ENCODE data around the gene SLC35F2. TPM values are rescaled to one million over a fixed set of nuclear protein-coding genes. Genes with fewer than 3 reads are reported as not detected.

SLC35F2 gene
- total and polyA plus RNA-seq, 2 of the 8 experiments (the other 6 are each of a cell fraction or from before 2014, with no cell fraction given) = 15.1 to 29.7 TPM

- TF ChIP-seq RNF2 (IDR thresholded peaks at IDR 0.05; ENCODE audit: borderline replicate concordance, low read depth, low read length, missing control alignments, poor library complexity, severe bottlenecking) (no peak), TAF1 (IDR thresholded peaks at IDR 0.05; ENCODE audit: low read depth, low read length) (no peak), POLR2A (IDR thresholded peaks at IDR 0.05; ENCODE audit: control extremely low read depth in 1 of 2, low read depth in 2 of 2, low read length in 2 of 2) (no peak)
- Histone ChIP-seq H2AK5ac (ENCODE audit: low read depth, low read length) (no peak overlapping the region), H4K8ac (ENCODE audit: extremely low read depth, insufficient read depth, low read length) (no peak overlapping the region), H3K4me3 (ENCODE audit: extremely low read depth in 1 of 4, insufficient read depth in 2 of 4, low read depth in 3 of 4, low read length in 4 of 4) (no peak overlapping the region), H3K27me3 (replicated peaks in 1 of 4; ENCODE audit: control insufficient read depth in 3 of 4, extremely low read depth in 1 of 4, insufficient read depth in 3 of 4, low read length in 3 of 4) (no peaks in the 10 kb centered on the region), H2BK15ac (ENCODE audit: low read length) (no peak overlapping the region), H3K56ac (replicated peaks; ENCODE audit: insufficient read length, low read depth, low read length) (no peak overlapping the region), H4K91ac (replicated peaks; ENCODE audit: insufficient read length, low read length) (no peak overlapping the region), H3K23me2 (ENCODE audit: low read depth, low read length) (no peaks in the 10 kb centered on the region), H3K23ac (ENCODE audit: insufficient read length) (no peak overlapping the region), H2BK12ac (ENCODE audit: low read depth, low read length) (no peak overlapping the region), H2AFZ (ENCODE audit: low read length) (no peak overlapping the region), H3K36me3 (ENCODE audit: control insufficient read depth in 2 of 4, insufficient read depth in 4 of 4, low read length in 3 of 4) (no peaks in the 10 kb centered on the region; a peak in 1 of 8 replicates), H3K27ac (ENCODE audit: low read depth, low read length) (no peak overlapping the region), H2BK5ac (ENCODE audit: low read depth, low read length) (no peak overlapping the region), H3K4me2 (ENCODE audit: insufficient read depth in 1 of 2, low read depth in 2 of 2, low read length in 2 of 2) (no peak overlapping the region), H3K4me1 (replicated peaks in 1 of 4; ENCODE audit: control insufficient read depth in 3 of 4, insufficient read depth in 4 of 4, low read length in 3 of 4) (peaks cover 0 to 3% (median 0%) of the 10 kb centered on the region in 4 experiments; a peak in 1 of 7 replicates), H3K18ac (ENCODE audit: extremely low read depth, low read length) (no peak overlapping the region), H2BK20ac (ENCODE audit: low read length) (no peak overlapping the region), H3K9me3 (ENCODE audit: insufficient read depth in 2 of 2, low read depth in 1 of 2, low read length in 1 of 2) (no peaks in the 10 kb centered on the region), H3K14ac (ENCODE audit: insufficient read length) (no peak overlapping the region), H3K9ac (replicated peaks in 1 of 4; ENCODE audit: extremely low read depth in 1 of 4, low read depth in 3 of 4, low read length in 3 of 4) (no peak overlapping the region), H4K5ac (ENCODE audit: insufficient read length, low read depth, low read length) (no peak overlapping the region), H3K79me1 (ENCODE audit: low read depth, low read length) (no peaks in the 10 kb centered on the region), H2BK120ac (replicated peaks; ENCODE audit: low read depth, low read length) (no peak overlapping the region), H3K79me2 (ENCODE audit: control insufficient read depth in 1 of 2, insufficient read depth in 2 of 2, low read length in 2 of 2) (no peaks in the 10 kb centered on the region), H4K20me1 (replicated peaks in 1 of 2; ENCODE audit: control insufficient read depth in 1 of 2, insufficient read depth in 2 of 2, low read length in 2 of 2) (no peaks in the 10 kb centered on the region), H3K4ac (replicated peaks; ENCODE audit: insufficient read length, low read depth, low read length) (no peak overlapping the region)
- ChIA-PET POLR2A (ENCODE audit: partially characterized antibody) (no interaction called here), CTCF (ENCODE audit: partially characterized antibody) (interaction anchor here (0.9 to 2.9 kb wide), 2 partner anchors 11 to 12 kb away, joined by 4 to 9 read pairs; no protein-coding TSS in a partner anchor)
- no peak for FAIRE-seq
- WGBS, 2 experiments (ENCODE audit: extremely low coverage in 1 of 2, insufficient coverage in 1 of 2, insufficient read length in 1 of 2, insufficient replicate concordance in 2 of 2, low coverage in 1 of 2, low lambda C conversion rate in 2 of 2, missing lambda C conversion rate in 1 of 2) = 81% methylated on average over 5 of the region's 5 CpGs; no CpG with 5 or more reads in 1 of the 2 experiments
- peak; percentile 21 to 41 for DNase-seq (ENCODE audit: low read depth in 1 of 2, low spot score in 2 of 2)
Measured at GRCh38 chr11:107787733-107788132, 70.9 kb downstream of the SLC35F2 start.

Data from H1 (cell line).